Measurements from ENCODE around the gene RBM26. TPM values are rescaled to one million over a fixed set of nuclear protein-coding genes. Genes with fewer than 3 reads are reported as not detected.

Gene RBM26
- total RNA-seq, 1 experiment from 2014 or later = 9.9 TPM

GRCh38 chr13:79393564-79394249 is 12.3 kb downstream of the RBM26 start:
- in situ Hi-C loops (cut with HindIII; ENCODE audit: low pct_unique_long_range_greater_than_20kb, low sequenced_read_pairs) = no loop called here
- DNase-seq (ENCODE audit: low read depth) = no peak

GRCh38 chr13:79392882-79393563 is 13.0 kb downstream of the RBM26 start:
- DNase-seq (ENCODE audit: low read depth) = no peak
- in situ Hi-C loops (cut with HindIII; ENCODE audit: low pct_unique_long_range_greater_than_20kb, low sequenced_read_pairs) = no loop called here

- in situ Hi-C loops (cut with HindIII; ENCODE audit: low pct_unique_long_range_greater_than_20kb, low sequenced_read_pairs) = no loop called here
- no peak for DNase-seq (ENCODE audit: low read depth)
Observed at GRCh38 chr13:79389026-79389425, 17.0 kb downstream of the RBM26 start.

GRCh38 chr13:79387853-79388252 is 18.2 kb downstream of the RBM26 start:
- no peak for DNase-seq (ENCODE audit: low read depth)
- in situ Hi-C loops (cut with HindIII; ENCODE audit: low pct_unique_long_range_greater_than_20kb, low sequenced_read_pairs) = no loop called here

- DNase-seq (ENCODE audit: low read depth) = no peak
- in situ Hi-C loops (cut with HindIII; ENCODE audit: low pct_unique_long_range_greater_than_20kb, low sequenced_read_pairs) = no loop called here
Observed at GRCh38 chr13:79386125-79386826, 19.8 kb downstream of the RBM26 start.

- in situ Hi-C loops (cut with HindIII; ENCODE audit: low pct_unique_long_range_greater_than_20kb, low sequenced_read_pairs) = no loop called here
- DNase-seq (ENCODE audit: low read depth) = no peak
Observed at GRCh38 chr13:79385694-79386093, 20.4 kb downstream of the RBM26 start.

- DNase-seq (ENCODE audit: low read depth) = no peak
- in situ Hi-C loops (cut with HindIII; ENCODE audit: low pct_unique_long_range_greater_than_20kb, low sequenced_read_pairs) = no loop called here
Observed at GRCh38 chr13:79384022-79384610, 21.9 kb downstream of the RBM26 start.

GRCh38 chr13:79382545-79383275 is 23.3 kb downstream of the RBM26 start:
- in situ Hi-C loops (cut with HindIII; ENCODE audit: low pct_unique_long_range_greater_than_20kb, low sequenced_read_pairs) = no loop called here
- no peak for DNase-seq (ENCODE audit: low read depth)

- in situ Hi-C loops (cut with HindIII; ENCODE audit: low pct_unique_long_range_greater_than_20kb, low sequenced_read_pairs) = no loop called here
- DNase-seq (ENCODE audit: low read depth) = no peak
Observed at GRCh38 chr13:79380997-79381396, 25.1 kb downstream of the RBM26 start.

- DNase-seq (ENCODE audit: low read depth) = no peak
- in situ Hi-C loops (cut with HindIII; ENCODE audit: low pct_unique_long_range_greater_than_20kb, low sequenced_read_pairs) = no loop called here
Observed at GRCh38 chr13:79379274-79379673, 26.8 kb downstream of the RBM26 start.

GRCh38 chr13:79376843-79377242 is 29.2 kb downstream of the RBM26 start:
- in situ Hi-C loops (cut with HindIII; ENCODE audit: low pct_unique_long_range_greater_than_20kb, low sequenced_read_pairs) = no loop called here
- DNase-seq (ENCODE audit: low read depth) = no peak

GRCh38 chr13:79374578-79374977 is 31.5 kb downstream of the RBM26 start:
- in situ Hi-C loops (cut with HindIII; ENCODE audit: low pct_unique_long_range_greater_than_20kb, low sequenced_read_pairs) = no loop called here
- no peak for DNase-seq (ENCODE audit: low read depth)

GRCh38 chr13:79373916-79374315 is 32.1 kb downstream of the RBM26 start:
- no peak for DNase-seq (ENCODE audit: low read depth)
- in situ Hi-C loops (cut with HindIII; ENCODE audit: low pct_unique_long_range_greater_than_20kb, low sequenced_read_pairs) = no loop called here

- in situ Hi-C loops (cut with HindIII; ENCODE audit: low pct_unique_long_range_greater_than_20kb, low sequenced_read_pairs) = no loop called here
- DNase-seq (ENCODE audit: low read depth) = no peak
Observed at GRCh38 chr13:79369226-79369625, 36.8 kb downstream of the RBM26 start.

- no peak for DNase-seq (ENCODE audit: low read depth)
- in situ Hi-C loops (cut with HindIII; ENCODE audit: low pct_unique_long_range_greater_than_20kb, low sequenced_read_pairs) = no loop called here
Observed at GRCh38 chr13:79365981-79366380, 40.1 kb downstream of the RBM26 start.

GRCh38 chr13:79361299-79361698 is 44.8 kb downstream of the RBM26 start:
- no peak for DNase-seq (ENCODE audit: low read depth)
- in situ Hi-C loops (cut with HindIII; ENCODE audit: low pct_unique_long_range_greater_than_20kb, low sequenced_read_pairs) = no loop called here

GRCh38 chr13:79360095-79360494 is 46.0 kb downstream of the RBM26 start:
- in situ Hi-C loops (cut with HindIII; ENCODE audit: low pct_unique_long_range_greater_than_20kb, low sequenced_read_pairs) = no loop called here
- DNase-seq (ENCODE audit: low read depth) = no peak

- no peak for DNase-seq (ENCODE audit: low read depth)
- in situ Hi-C loops (cut with HindIII; ENCODE audit: low pct_unique_long_range_greater_than_20kb, low sequenced_read_pairs) = no loop called here
Observed at GRCh38 chr13:79359064-79359463, 47.0 kb downstream of the RBM26 start.

Data from Caki2 (cell line).